DMS53 treated with DMSO at 0.1 percent for 48 hours (cell line): Measurements from ENCODE around the gene CLCN6.
A peak's percentile ranks its signal among the peaks of the same experiment; 100 is the strongest.

Source experiments
- DNase-seq: peaks from one replicate; lab custom pipeline; 2025; ENCODE audit not compliant: unreplicated experiment; lab: John Stamatoyannopoulos, UW

Gene CLCN6

GRCh38 chr1:11847667-11848372, 41.8 kb downstream of the CLCN6 start, which contains the start of gene NPPA:
NPPA (minus strand) TSS chr1:11847783; CDS start chr1:11847684, 99 bp downstream.
- peak; percentile 77 for DNase-seq

- DNase-seq: no peak
These were observed 42.3 kb downstream of the CLCN6 start for GRCh38 chr1:11848373-11848700.

- DNase-seq: no peak
These were observed 44.2 kb downstream of the CLCN6 start for GRCh38 chr1:11850156-11850555.

GRCh38 chr1:11851180-11851579, 45.2 kb downstream of the CLCN6 start:
- DNase-seq: no peak

- DNase-seq: no peak
These were observed 48.5 kb downstream of the CLCN6 start for GRCh38 chr1:11854519-11854918.

GRCh38 chr1:11855430-11855829, 49.4 kb downstream of the CLCN6 start:
- no peak for DNase-seq

- DNase-seq: no peak
These were observed 50.7 kb downstream of the CLCN6 start for GRCh38 chr1:11856698-11857097.

GRCh38 chr1:11857164-11857851, 51.3 kb downstream of the CLCN6 start:
- no peak for DNase-seq

GRCh38 chr1:11858158-11858557, 52.2 kb downstream of the CLCN6 start:
- DNase-seq: no peak

GRCh38 chr1:11858613-11858967, 52.6 kb downstream of the CLCN6 start, which contains the start of gene NPPB:
NPPB (minus strand) TSS chr1:11858945; CDS start chr1:11858833, 112 bp downstream.
- no peak for DNase-seq

GRCh38 chr1:11858968-11859871, 53.2 kb downstream of the CLCN6 start:
- no peak for DNase-seq

- DNase-seq: no peak
These were observed 54.1 kb downstream of the CLCN6 start for GRCh38 chr1:11860083-11860482.

GRCh38 chr1:11860587-11860986, 54.6 kb downstream of the CLCN6 start:
- no peak for DNase-seq

- DNase-seq: peak; percentile 46
These were observed 56.9 kb downstream of the CLCN6 start for GRCh38 chr1:11862890-11863289.

GRCh38 chr1:11868331-11868980, 62.5 kb downstream of the CLCN6 start:
- no peak for DNase-seq

- DNase-seq: no peak
These were observed 63.1 kb downstream of the CLCN6 start for GRCh38 chr1:11869104-11869503.

GRCh38 chr1:11869650-11870207, 63.7 kb downstream of the CLCN6 start:
- no peak for DNase-seq

- no peak for DNase-seq
These were observed 66.6 kb downstream of the CLCN6 start for GRCh38 chr1:11872545-11872944.

GRCh38 chr1:11873395-11874257, 67.6 kb downstream of the CLCN6 start:
- DNase-seq: no peak

GRCh38 chr1:11874258-11874562, 68.2 kb downstream of the CLCN6 start:
- no peak for DNase-seq
